Left lung (tissue), 10 donors: ENCODE data around the gene TRANK1. TPM values are rescaled to one million over a fixed set of nuclear protein-coding genes. Genes with fewer than 3 reads are reported as not detected.

Experiments
- ATAC-seq: fragments of 200-7000 bp; cut with Tn5 transposase; one replicate; pipeline ENCODE4 v1.9.1; 2020; ENCODE audit warnings: moderate library complexity
- DNase-seq, 4 donors: peaks; one replicate each; pipeline ENCODE4 v3.0.0-alpha.2; 2013 to 2020
- H3K27ac ChIP-seq, 2 donors: fragments of 200-600 bp; sonication (generic) in 1 of 2; one replicate each; pipeline versions ENCODE4 v1.5.0 to v1.8.0; 2020 to 2021
- H3K27me3 ChIP-seq, 2 donors: fragments of 200-600 bp; sonication (generic) in 1 of 2; one replicate each; pipeline versions ENCODE4 v1.5.0 to v1.8.0; 2020 to 2021
- H3K36me3 ChIP-seq, 2 donors: fragments of 200-600 bp; sonication (generic) in 1 of 2; one replicate each; pipeline versions ENCODE4 v1.5.0 to v1.8.0; 2020 to 2021
- H3K4me1 ChIP-seq, 2 donors: fragments of 200-600 bp; one replicate each; pipeline ENCODE4 v1.8.0; 2021
- H3K4me3 ChIP-seq, 2 donors: fragments of 200-600 bp; sonication (generic) in 1 of 2; one replicate each; pipeline versions ENCODE4 v1.5.0 to v1.8.0; 2020 to 2021; ENCODE audit warnings: mild to moderate bottlenecking in 1 of 2
- H3K9me3 ChIP-seq, 2 donors: fragments of 200-600 bp; sonication (generic) in 1 of 2; one replicate each; pipeline versions ENCODE4 v1.5.0 to v1.8.0; 2020 to 2021
- CTCF ChIP-seq, 2 donors: fragments of 200-600 bp; sonication (generic) in 1 of 2; IDR thresholded peaks; one replicate each; pipeline versions ENCODE4 v1.5.0 to v1.8.0; 2021; ENCODE audit warnings: antibody characterized with exemption in 2 of 2
- intact Hi-C, 2 donors: fragments of 100-400 bp; cut with DNase I; formaldehyde crosslinking; loops; one replicate each; pipeline versions ENCODE4 v1.11.2 to v1.14.2; 2022
- polyA plus RNA-seq, 6 donors: library from polyadenylated mRNA; unstranded; fragments of 120-200 nt; gene quantifications; one replicate each; pipeline ENCODE4 v1.2.1, GENCODE V29; 2013; ENCODE audit not compliant: insufficient read length in 6 of 6
- total RNA-seq, 2 donors: library from RNA; stranded (reverse); fragmentation: NEBNext Ultra II Directional; extraction: Animal tissue kit (Norgen Biotek cat#: 25700); gene quantifications; one replicate each; pipeline ENCODE4 v1.2.1, GENCODE V29; 2021
- donor health status: DM: no; HTN: yes; CAD: no.
- donor health status: DM: no; HTN: no; CAD: no.

The TRANK1 gene
- total and polyA plus RNA-seq, 8 donors, result 23.5 to 26.6 (median 26.1) TPM

- Histone ChIP-seq H3K27ac (peak overlapping the region; percentile 99), H3K4me3 (peak overlapping the region; percentile 73 to 81), H3K9me3 (no peaks in the 10 kb centered on the region), H3K27me3 (no peaks in the 10 kb centered on the region), H3K36me3 (peaks cover 0 to 39% of the 10 kb centered on the region in 2 donors), H3K4me1 (peaks cover 36 to 59% of the 10 kb centered on the region in 2 donors)
- ATAC-seq (peak; percentile 4), DNase-seq (peak in 1 of 4 donors; percentile 44)
- intact Hi-C loops, result no loop called here
- no peak for TF ChIP-seq CTCF (IDR thresholded peaks at IDR 0.05)
Observed at GRCh38 chr3:36991923-36992805, 47.3 kb upstream of the TRANK1 start.

GRCh38 chr3:36991147-36991546 is 46.3 kb upstream of the TRANK1 start:
- peak overlapping the region; percentile 73 to 81 for H3K4me3 ChIP-seq

GRCh38 chr3:36989568-36989967 is 44.7 kb upstream of the TRANK1 start:
- intact Hi-C loops, result no loop called here
- H3K4me1 ChIP-seq, result peaks cover 34 to 54% of the 10 kb centered on the region in 2 donors
- peaks cover 0 to 40% of the 10 kb centered on the region in 2 donors for H3K36me3 ChIP-seq
- DNase-seq, result no peak
- ATAC-seq, result no peak
- H3K27me3 ChIP-seq, result no peaks in the 10 kb centered on the region
- no peak for TF ChIP-seq CTCF (IDR thresholded peaks at IDR 0.05)
- no peaks in the 10 kb centered on the region for H3K9me3 ChIP-seq
- H3K4me3 ChIP-seq, result peak overlapping the region in 1 of 2 donors; percentile 81
- peak overlapping the region in 1 of 2 donors; percentile 78 for H3K27ac ChIP-seq

More at GRCh38 chr3:36991147-36991546, 46.3 kb upstream of the TRANK1 start:
- Histone ChIP-seq H3K9me3 (no peaks in the 10 kb centered on the region), H3K36me3 (peaks cover 0 to 39% of the 10 kb centered on the region in 2 donors), H3K27ac (peak overlapping the region in 1 of 2 donors; percentile 99), H3K4me1 (peaks cover 36 to 59% of the 10 kb centered on the region in 2 donors), H3K27me3 (no peaks in the 10 kb centered on the region)
- TF ChIP-seq CTCF (IDR thresholded peaks at IDR 0.05), result no peak
- ATAC-seq (no peak), DNase-seq (no peak)
- intact Hi-C loops, result no loop called here

- intact Hi-C loops, result no loop called here
- ATAC-seq, result no peak
- TF ChIP-seq CTCF (IDR thresholded peaks at IDR 0.05), result no peak
- H3K9me3 ChIP-seq, result no peaks in the 10 kb centered on the region
- peak overlapping the region in 1 of 2 donors; percentile 81 for H3K4me3 ChIP-seq
- no peak for DNase-seq
- peaks cover 0 to 45% of the 10 kb centered on the region in 2 donors for H3K36me3 ChIP-seq
- H3K4me1 ChIP-seq, result peaks cover 28 to 49% of the 10 kb centered on the region in 2 donors
- H3K27ac ChIP-seq, result peak overlapping the region in 1 of 2 donors; percentile 78
- H3K27me3 ChIP-seq, result no peaks in the 10 kb centered on the region
Observed at GRCh38 chr3:36989005-36989404, 44.2 kb upstream of the TRANK1 start.

GRCh38 chr3:36988356-36988755 is 43.5 kb upstream of the TRANK1 start:
- no peak for ATAC-seq
- intact Hi-C loops, result no loop called here
- peaks cover 0 to 52% of the 10 kb centered on the region in 2 donors for H3K36me3 ChIP-seq

More at GRCh38 chr3:36988356-36988755, 43.5 kb upstream of the TRANK1 start:
- no peaks in the 10 kb centered on the region for H3K9me3 ChIP-seq
- TF ChIP-seq CTCF (IDR thresholded peaks at IDR 0.05), result no peak
- H3K4me3 ChIP-seq, result peak overlapping the region in 1 of 2 donors; percentile 81
- H3K4me1 ChIP-seq, result peaks cover 28 to 48% of the 10 kb centered on the region in 2 donors
- DNase-seq, result no peak
- H3K27ac ChIP-seq, result peak overlapping the region in 1 of 2 donors; percentile 78
- H3K27me3 ChIP-seq, result no peaks in the 10 kb centered on the region
